COLO829 (cell line): ENCODE measurements around the gene DOCK1.

Experiments
- DNase-seq: peaks from one replicate; pipeline ENCODE4 v3.0.0; 2012; ENCODE audit warnings: low spot score

Gene DOCK1

DNA sequence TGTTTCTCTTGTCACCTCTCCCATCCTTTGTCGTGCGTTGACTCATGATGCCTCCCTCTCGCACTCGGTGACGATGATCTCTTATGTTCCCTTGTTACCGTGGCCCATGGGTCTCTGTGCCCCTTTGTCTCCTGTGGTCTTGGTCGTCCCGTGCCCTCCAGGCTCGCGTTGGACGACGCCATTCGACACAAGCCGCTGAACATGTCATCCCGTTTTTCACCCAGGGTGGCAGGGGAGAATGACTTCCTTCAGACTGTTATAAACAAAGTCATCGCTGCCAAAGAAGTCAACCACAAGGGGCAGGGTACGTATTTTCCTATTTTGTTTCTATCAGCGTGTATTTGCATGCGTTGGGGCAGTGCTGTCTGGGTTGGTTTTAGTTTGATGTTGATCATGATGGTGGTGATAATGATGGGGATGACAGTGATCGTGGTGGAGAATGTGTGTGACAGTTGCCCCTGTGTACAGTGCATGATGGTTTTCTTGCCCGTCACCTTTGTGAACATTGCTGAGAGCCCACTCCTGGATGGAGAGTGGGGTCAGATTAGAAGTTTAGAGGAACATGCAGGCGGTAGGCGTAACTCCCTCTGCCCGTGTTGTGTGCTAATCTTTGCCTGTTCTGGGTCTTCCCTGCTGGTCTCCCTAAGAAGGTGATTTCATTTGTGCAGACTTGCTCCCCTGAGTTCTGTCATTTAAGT lies 107.0 kb downstream of the DOCK1 start:
- DNase-seq = no peak

DNA sequence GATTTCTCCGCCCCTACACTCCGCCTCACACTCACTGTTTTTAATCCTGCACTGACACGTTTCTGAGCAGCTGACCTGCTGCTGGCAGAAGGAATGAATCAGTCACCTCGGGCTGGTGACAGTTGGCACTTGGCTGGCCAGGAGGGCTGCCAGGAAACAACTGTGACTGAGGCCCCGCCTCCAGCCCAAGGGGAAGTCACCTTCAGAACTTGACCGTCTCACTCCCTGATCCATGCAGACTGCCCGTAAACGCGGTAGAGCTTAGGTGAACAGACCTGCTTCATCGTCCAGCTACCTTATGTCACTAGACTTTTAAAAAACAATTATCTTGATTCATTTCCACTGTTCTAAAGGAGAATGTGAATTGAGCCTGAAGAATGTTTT lies 107.5 kb downstream of the DOCK1 start:
- no peak for DNase-seq

DNA sequence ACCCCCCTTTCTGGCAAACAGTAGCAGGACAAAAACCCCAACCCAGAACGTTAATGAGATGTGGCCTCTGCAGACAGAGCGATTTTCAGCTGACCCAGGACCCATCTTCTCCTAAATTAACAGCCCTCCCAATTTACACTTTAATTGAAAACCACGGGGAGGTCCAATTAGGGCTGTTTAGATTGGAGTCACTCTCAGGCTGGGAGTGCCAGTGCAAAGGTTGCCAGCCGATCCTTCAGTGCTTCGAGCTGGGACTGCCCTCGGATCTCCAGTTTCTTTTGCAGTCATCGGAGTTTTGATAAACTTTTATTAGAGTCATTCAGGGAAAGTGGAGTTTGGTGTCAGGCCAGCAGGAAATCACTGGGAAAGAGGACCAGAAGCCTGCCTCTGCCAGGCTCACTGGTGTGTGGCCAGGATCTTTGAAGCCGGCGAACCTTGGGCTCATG lies 108.0 kb downstream of the DOCK1 start:
- DNase-seq = no peak

DNA sequence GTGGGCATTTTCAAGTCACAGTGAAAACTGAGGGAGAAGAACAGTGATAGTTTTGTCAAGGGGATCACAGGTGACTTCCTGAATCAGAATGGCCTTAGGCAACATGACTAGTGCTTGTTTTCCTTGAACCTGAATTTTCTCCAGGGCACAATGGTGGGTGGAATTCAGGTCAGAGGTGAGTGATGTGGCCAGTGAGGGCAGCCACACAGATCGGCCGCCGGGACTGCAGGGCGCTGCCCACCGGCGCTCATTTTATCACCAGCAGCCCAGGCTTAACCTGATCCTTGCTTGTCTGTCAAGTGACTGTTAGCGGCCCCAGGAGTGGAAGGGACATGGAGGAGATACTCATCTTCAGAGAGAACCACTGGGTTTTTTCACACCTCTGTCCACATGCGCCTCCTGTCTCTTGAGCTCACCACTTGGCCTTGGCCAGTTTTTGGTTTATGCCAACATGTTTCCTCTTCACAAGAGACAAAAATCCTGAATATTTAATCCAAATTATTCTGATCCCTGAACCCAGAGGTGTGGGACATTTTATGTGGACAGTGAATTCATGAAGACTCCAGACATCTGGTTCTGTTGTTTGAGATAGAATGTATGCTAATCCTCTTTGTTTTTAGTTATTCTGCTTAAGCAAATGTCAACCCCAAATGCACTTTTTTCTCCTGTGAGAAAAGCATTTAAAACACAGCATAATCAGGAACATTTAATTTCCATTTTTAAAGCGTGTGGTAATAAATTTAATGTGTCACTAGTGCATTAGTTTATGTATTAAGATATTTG lies 108.7 kb downstream of the DOCK1 start:
- no peak for DNase-seq

DNA sequence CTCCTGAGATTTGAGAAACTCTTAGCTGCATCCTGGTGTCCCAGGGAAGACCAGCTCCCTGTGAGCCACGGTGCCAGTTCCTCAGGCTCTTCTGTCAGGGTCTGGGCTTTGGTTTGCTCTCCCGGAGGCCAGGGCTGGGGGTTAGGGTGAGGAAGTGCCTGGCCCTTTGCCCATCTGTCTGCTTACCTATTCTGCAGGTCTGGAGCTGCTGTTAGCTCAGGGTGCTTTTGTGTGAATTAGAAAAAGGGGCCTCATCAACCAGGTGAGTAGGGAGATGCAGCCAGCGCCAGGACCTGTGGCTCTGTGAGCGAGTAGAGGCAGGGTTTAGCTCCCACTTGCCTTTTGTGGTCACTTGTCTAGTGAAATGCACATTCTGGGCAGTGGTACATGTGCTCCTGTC lies 109.4 kb downstream of the DOCK1 start:
- no peak for DNase-seq

DNA sequence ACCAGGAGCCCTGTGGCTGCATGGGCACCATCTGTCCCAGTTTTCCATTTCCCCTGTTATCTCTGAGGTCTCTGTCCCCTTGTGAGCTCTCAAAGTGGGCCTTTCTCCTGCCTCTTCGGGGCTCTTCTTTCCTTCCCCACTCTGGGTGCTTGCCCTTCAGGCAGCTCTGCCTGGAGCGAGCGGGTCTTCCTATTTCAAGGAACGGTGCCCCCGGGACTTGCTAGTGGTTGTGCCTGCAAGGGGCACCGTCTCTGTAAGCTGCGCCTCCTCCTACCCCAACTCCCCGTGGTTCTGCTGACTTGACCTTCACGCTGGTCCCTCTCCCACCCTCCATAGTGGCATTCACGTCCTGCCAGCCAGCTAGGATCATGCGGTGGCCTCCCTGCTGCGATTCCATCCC lies 110.1 kb downstream of the DOCK1 start:
- DNase-seq = no peak

DNA sequence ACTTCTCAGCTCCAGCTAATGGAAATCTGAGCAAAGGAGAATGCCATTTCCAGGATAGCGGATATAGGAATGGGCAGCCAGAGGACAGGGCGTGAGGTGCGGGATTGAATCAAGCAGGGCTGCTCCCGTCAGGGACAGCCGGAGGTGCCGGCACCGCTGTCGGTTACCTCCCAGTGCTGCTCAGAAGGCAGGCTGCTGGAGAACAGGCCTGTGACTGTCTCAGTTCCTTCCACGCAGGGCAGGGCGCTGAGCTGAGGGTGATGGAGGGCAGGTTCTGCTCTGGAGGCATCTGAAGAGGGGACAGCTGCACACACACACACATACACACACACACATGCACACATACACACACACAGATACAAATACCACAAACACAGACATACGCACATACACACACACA lies 111.1 kb downstream of the DOCK1 start:
- DNase-seq = no peak

DNA sequence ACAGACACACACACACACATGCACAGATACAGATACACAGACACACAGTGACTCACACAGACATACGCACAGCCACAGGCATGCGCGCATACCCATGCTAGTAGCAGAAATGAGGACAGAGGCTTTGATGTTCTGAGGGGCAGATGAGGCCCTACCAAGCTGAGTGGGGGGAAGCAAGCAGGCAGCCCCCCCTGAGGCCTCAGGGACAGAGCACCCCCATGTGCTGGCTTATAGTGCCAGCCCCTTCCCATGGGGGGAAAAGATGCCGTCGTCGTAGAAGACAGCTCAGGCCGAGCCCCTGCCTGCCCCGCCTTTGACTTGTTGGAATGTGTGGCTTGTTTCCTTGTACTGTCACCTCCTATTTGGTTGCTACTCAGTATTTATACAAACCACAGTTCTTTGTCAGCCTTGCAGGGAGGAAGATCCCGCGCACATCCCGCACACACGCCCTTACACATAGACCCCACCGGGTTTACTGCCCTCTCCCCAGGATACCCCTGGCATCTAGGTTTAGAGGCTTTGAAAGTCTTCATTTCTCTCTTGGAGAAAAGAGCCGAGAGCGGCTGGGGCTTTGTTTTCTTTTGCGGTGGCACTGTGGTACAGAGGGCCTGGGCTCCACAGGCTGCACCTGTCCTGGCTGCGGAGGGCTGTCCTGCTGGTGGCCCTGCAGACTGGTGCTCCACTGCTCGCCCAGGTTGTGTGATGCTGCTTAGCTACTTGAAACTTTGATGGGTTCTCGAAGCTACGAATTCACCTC lies 112.5 kb downstream of the DOCK1 start:
- DNase-seq = no peak

DNA sequence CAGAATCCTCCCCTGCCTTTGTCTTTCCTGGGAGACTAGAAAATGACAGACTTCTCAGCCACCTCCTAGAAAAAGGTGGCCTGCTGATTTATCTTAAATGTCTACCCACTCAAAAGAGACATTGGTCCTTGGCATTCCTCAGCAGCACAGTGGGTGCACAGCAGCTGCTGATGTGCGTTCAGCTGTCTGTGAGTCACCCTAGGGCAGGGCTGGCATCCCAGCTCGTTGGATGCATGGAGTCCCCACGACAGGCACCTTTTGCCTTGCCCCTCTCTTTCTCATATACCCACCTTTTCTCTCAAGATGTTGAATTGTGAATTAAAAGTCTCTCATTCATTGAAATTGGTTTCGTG lies 113.0 kb downstream of the DOCK1 start:
- DNase-seq = no peak

DNA sequence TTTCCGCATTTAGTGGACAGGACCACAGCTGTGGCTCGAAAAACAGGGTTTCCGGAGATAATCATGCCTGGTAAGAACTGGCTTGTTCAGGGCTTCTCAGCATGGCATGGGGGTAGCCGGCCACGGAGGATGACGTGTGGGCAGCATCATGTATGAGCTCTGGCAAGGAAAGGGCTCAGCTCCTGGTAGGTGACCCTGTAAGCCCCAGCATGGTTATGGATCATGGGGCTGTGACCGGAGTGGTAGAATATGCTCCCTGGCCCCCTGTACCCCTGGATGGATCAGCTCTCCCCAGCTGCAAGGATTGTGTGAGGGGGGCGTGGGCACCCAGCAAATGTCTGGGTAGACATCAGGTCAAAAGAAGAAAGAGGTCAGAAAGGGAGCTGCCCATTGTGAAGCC lies 113.5 kb downstream of the DOCK1 start:
- DNase-seq = no peak

DNA sequence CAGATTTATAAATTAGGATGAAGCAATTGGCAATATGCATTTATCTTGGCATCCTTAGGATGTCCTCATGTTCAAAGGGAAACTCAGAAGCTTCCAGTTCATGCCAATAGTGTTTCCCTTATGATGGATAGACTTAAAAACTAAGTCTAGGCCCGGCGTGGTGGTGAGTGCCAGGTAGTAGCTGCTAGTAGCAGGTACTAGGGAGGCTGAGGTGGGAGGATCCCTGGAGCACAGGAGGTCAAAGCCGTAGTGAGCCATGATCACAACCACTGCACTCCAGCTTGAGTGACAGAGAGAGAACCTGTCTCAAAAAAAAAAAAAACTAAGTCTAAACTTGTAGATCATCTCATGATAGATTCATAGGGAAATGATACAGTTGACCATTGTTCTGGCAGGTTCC lies 115.0 kb downstream of the DOCK1 start:
- DNase-seq = no peak

DNA sequence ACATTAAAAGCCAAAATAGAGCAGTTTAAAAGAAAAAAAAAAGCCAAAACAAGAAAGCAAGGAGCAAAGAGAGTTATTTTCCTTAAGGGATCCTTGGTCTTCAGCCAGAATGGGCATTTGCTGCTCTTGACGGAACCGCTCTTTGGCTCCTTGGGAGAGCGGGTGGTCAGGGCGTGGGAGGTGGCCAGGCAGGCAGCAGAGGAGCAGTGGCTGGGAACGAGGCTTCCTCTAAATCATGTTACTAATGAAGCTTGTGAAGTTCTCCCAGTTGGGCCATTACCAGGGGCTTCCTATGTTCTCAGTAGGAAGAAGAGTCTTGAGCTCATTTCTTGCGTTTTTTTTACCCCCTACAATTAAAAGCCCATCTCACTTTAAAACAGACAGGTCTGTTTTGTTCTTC lies 116.6 kb downstream of the DOCK1 start:
- no peak for DNase-seq

DNA sequence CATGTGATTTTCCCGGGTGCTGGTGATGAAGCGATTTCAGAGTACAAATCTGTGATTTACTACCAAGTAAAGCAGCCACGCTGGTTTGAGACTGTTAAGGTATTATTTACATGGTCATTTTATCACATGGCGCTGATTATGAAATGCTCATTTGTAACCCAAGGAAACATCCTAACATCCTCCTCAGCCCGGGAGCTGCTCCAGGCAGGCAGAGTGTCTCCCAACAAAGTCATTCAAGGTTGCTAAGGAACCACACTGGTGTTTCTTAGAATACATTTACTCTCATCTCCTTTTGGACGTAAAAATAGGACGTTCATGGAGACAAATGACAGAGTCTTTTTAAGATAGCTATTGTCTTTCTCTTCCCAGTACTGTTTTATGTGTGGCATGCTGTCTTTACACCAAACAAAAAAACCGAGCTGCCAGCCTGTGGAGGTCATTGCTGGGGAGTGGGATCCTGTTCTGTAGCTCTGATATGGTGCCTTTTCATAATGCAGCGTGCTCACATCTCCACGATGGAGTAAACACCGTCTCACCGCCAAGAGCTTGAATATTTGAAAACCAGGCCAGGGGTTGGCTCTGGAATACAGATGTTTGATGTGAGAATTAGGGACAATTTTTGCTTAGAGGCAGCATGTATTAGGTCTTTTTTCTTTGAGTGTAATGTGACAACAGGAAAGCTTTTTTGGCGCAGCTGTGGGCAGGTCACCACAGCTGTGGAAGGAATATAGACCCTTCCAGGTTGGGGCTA lies 119.6 kb downstream of the DOCK1 start:
- DNase-seq = no peak

DNA sequence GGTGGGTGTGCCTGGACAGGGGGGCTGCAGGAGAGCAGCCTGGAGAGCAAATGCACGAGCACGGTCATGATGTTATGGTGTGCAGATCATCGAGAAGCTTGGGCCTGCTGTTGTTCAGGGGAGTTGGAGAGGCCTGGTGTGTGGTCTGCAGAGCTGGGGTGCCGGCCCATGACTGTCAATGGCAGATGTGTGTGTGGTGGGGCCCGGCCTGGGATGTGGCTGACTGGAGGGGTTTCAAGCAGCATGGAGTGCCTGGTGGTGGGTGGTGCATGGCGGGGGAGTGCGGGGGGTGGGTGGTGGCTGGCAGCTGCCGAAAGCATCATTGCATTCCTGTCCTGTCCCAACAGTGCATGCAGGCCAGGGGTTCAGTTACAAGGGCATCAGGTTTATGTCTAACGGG lies 122.6 kb downstream of the DOCK1 start:
- no peak for DNase-seq

DNA sequence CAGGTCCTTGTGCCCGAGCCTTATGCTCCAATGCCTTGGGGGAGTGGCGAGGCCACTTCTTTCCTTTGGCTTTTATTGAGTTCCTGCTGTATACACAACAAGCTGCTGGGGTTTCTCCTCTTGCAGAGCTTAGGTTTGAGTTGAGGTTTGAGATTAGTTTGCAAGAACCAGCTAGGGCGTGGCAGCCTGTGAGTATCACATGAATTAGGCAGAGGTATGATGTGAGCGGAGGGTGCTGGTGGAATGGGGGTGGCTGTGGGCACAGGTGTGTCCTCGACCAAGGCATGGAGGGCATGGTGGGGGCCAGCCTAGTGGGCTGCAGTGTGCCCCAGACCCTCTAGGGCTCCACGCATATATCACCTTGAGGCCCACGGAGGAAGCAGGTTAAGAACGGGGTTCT lies 123.3 kb downstream of the DOCK1 start:
- no peak for DNase-seq

DNA sequence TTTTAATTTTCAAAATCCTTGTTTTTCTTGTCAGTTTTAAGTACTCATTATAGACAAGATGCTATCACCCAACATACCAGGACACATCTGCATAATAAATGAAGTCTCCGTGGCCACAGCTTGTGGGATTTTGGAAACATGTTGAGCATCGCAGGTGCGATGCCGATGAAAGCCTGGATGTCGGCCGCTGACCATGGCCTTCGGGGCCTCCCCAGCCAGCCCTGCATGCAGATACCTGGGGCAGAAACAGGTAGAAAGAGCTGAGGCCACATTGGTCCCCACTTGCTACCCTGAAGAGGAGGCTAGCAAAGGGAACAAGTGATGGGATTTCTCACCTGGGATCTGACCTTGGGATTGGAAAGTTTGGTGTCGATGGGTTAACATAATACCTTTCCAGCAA lies 123.8 kb downstream of the DOCK1 start:
- no peak for DNase-seq

DNA sequence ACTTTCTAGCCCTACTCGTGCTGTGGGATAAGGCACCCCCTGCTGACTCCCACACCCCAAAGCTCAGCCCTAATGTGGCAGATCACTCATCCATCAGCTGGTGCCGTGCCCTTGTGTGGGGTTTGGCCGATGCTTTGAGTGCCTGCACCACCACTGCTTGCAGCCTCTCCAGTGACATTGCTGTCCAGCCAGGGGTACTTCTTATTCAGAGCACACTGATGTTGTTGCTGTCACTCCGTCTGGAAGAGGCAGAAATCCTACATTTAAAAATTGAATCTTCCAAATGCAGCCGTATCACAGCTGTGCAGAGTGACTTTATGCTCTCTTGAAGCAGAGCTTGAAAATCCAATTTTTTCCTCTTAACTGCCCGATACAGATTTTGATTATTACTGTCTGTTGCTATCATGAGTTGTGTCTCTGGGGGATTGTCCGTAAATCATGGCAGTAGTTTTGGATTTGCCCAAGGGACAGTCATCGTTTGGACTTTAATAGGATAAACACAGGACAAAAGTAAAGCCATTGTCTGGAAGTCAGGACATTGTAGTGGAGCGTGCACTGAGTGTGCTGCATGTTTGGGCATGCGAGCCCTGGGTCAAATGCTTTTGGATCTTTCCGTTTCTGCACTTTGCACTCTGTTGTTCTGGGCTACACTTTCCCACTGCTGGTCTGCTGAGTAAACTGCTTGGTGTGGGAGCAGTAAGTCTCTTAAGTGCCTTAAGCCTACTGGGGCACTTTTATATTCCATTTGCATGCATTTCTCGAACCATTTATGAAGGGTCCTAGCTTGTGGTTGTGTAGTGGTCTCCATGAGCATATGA lies 128.2 kb downstream of the DOCK1 start:
- no peak for DNase-seq

DNA sequence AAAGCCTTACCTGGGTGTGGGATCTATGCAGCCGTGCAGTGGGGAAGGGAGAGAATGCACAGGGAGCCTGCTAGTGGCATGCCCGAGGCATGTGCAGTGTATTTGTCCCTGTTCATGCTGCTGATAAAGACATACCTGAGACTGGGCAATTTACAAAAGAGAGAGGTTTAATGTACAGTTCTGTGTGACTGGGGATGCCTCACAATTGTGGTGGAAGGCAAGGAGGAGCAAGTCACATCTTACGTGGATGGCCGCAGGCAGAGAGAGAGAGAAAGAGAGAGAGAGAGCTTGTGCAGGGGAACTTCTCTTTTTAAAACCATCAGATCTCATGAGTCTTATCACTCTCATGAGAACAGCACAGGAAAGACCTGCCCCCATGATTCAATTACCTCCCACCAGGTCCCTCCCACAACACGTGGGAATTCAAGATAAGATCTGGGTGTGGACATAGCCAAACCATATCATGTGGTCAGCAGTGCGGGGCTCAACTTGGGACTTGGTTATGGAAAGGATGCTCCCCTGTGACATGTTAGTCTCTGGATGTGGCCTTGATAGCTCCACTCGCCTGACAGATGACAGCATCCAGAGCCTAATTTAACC lies 128.9 kb downstream of the DOCK1 start:
- no peak for DNase-seq

DNA sequence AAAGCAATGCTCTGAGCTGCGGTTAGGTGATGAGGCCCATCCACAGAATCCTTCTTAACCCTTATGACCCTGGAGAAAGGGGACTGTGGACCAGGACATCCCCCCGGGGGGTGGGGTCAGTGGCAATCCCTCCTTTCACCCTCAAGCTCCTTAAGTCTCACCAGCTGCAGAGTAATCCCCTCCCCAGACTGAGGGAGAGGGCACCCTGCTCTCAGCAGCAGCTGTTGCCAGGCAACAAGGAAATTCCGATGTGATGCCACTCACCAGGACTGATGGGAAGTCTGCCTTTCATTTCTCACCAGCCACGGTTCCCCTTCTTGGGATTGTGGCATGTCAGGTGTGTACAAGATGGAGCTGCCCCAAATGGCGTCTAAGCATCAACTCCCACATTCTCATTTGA lies 129.6 kb downstream of the DOCK1 start:
- no peak for DNase-seq

DNA sequence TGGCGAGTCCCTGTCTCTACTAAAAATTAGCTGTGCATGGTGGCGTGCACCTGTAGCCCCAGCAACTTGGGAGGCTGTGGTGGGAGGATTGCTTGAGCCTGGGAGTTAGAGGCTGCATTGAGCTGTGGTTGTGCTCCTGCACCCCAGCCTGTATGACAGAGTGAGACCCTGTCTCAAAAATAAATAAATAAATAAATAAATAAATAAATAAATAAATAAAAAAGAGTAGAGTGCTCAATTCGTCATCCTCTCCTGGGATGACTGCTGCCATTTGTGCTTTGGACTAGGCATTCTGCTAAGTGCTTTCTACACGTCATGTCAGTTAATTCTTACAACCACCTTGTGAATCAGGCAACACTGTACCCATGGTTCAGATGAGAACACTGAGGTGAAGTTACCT lies 130.6 kb downstream of the DOCK1 start:
- no peak for DNase-seq

DNA sequence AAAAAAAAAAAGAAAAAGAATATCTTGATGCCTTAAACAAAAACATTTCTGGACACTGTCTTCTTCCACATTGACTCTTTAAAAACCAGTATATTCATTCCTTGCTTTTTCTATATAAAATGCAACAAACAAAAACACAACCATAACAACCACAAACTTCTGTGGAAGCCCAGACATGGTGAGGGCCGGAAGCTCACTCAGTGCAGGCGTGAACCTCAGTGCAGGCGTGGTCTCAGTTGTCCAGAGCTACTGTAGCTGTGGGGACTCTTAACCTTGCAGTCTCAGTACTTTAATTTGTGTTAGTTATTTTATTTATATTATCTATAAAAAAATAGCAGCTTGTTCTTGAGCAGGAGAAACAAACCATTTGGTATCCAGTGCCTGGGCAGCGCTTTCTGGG lies 131.8 kb downstream of the DOCK1 start:
- no peak for DNase-seq
